NT2/D1 (cell line): ENCODE data around the gene CCDC40.

Experiments used
- YY1 ChIP-seq: IDR thresholded peaks from 2 replicates; pipeline ENCODE4 v1.6.1; 2011; ENCODE audit not compliant: insufficient read length, insufficient read depth
- ZNF274 ChIP-seq: IDR thresholded peaks from 2 replicates; pipeline ENCODE4 v1.6.1; 2011; ENCODE audit warnings: mild to moderate bottlenecking, low read depth, low read length

DNA sequence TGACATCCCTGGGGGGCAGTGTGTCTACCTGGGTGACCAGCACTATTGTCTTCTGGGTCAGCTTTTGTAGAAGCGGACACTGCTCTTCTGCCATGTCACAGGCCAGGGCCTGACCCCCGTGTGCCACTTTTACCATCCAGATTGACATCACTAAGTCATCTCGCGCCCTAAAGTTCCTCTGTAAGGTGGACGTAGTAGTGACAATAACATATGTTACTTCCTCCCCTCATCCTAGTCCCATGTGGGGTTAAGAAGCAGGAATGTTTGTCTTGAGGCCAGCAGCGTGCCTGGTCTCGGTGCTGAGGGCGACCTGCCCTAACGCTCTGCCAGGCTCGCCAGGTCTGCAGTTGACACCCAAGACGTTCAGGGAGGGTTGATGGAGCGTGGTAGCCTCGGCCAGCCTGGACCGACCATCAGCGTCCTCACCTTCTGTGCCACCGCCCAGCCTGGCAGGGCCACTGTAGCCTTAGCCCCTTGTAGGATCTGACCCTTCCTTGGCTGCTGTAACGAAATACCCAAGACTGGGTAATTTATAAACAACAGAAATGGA is 85.7 kb downstream of the CCDC40 start:
- no peak for TF ChIP-seq ZNF274
- no peak for TF ChIP-seq YY1
